ENCODE results near the gene ZNF407. TPM values are rescaled to one million over a fixed set of nuclear protein-coding genes. Genes with fewer than 3 reads are reported as not detected.
A peak's percentile ranks its signal among the peaks of the same experiment; 100 is the strongest.

The ZNF407 gene
- total and polyA plus RNA-seq, 2 of the 13 experiments (the other 11 are each of a cell fraction or from before 2014, with no cell fraction given) = 2.3 to 8.7 TPM

DNA sequence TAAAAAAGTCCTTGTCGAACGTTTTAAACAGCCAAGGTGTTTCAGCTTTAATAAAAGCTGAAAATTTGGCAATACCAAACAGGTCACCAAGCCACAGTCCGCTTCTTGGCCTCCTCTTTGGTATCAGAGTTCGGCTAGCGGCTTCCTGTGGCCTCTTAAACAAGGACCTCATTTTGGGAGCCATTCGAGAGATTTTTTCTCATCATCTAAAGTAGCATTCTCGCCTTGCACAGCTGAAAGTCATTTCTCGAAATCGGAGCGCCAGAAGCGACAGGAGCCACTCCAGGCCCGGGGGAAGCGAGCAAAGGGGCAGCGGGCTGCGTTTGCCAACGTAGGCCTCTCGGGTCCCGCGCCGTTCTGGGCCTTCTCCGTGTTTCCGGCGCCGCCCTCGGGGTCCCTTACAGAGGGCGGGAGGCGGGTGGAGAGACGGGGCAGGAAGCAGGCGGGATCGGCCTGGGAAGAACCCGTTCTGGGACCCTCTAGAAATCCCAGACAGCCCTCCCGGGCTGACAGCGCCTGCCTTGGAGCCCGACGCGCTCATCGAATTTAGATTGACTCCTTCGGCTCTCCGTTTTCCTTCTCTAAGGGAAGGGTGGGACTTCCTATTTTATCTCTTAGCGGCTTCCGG is 522 bp upstream of the ZNF407 start (continued):
- TF ChIP-seq, protein P1, sequence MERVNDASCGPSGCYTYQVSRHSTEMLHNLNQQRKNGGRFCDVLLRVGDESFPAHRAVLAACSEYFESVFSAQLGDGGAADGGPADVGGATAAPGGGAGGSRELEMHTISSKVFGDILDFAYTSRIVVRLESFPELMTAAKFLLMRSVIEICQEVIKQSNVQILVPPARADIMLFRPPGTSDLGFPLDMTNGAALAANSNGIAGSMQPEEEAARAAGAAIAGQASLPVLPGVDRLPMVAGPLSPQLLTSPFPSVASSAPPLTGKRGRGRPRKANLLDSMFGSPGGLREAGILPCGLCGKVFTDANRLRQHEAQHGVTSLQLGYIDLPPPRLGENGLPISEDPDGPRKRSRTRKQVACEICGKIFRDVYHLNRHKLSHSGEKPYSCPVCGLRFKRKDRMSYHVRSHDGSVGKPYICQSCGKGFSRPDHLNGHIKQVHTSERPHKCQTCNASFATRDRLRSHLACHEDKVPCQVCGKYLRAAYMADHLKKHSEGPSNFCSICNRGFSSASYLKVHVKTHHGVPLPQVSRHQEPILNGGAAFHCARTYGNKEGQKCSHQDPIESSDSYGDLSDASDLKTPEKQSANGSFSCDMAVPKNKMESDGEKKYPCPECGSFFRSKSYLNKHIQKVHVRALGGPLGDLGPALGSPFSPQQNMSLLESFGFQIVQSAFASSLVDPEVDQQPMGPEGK (CRISPR knock-in tag; IDR thresholded peaks at IDR 0.05) = no peak
- TF ChIP-seq, protein P2, sequence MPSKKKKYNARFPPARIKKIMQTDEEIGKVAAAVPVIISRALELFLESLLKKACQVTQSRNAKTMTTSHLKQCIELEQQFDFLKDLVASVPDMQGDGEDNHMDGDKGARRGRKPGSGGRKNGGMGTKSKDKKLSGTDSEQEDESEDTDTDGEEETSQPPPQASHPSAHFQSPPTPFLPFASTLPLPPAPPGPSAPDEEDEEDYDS (CRISPR knock-in tag; IDR thresholded peaks at IDR 0.05) = no peak
- TF ChIP-seq, protein P3, sequence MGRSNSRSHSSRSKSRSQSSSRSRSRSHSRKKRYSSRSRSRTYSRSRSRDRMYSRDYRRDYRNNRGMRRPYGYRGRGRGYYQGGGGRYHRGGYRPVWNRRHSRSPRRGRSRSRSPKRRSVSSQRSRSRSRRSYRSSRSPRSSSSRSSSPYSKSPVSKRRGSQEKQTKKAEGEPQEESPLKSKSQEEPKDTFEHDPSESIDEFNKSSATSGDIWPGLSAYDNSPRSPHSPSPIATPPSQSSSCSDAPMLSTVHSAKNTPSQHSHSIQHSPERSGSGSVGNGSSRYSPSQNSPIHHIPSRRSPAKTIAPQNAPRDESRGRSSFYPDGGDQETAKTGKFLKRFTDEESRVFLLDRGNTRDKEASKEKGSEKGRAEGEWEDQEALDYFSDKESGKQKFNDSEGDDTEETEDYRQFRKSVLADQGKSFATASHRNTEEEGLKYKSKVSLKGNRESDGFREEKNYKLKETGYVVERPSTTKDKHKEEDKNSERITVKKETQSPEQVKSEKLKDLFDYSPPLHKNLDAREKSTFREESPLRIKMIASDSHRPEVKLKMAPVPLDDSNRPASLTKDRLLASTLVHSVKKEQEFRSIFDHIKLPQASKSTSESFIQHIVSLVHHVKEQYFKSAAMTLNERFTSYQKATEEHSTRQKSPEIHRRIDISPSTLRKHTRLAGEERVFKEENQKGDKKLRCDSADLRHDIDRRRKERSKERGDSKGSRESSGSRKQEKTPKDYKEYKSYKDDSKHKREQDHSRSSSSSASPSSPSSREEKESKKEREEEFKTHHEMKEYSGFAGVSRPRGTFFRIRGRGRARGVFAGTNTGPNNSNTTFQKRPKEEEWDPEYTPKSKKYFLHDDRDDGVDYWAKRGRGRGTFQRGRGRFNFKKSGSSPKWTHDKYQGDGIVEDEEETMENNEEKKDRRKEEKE (IDR thresholded peaks at IDR 0.05) = no peak
- TF ChIP-seq, protein P4, sequence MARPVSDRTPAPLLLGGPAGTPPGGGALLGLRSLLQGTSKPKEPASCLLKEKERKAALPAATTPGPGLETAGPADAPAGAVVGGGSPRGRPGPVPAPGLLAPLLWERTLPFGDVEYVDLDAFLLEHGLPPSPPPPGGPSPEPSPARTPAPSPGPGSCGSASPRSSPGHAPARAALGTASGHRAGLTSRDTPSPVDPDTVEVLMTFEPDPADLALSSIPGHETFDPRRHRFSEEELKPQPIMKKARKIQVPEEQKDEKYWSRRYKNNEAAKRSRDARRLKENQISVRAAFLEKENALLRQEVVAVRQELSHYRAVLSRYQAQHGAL (CRISPR knock-in tag; IDR thresholded peaks at IDR 0.05; ENCODE audit: not compliant biosample characterization) = no peak
- TF ChIP-seq ZNF136 (CRISPR knock-in tag; IDR thresholded peaks at IDR 0.05; ENCODE audit: low read depth) = no peak
- no peak for TF ChIP-seq YY1 (IDR thresholded peaks at IDR 0.05; ENCODE audit: insufficient read depth, insufficient replicate concordance, low read depth, low read length)
- TF ChIP-seq, protein P5, sequence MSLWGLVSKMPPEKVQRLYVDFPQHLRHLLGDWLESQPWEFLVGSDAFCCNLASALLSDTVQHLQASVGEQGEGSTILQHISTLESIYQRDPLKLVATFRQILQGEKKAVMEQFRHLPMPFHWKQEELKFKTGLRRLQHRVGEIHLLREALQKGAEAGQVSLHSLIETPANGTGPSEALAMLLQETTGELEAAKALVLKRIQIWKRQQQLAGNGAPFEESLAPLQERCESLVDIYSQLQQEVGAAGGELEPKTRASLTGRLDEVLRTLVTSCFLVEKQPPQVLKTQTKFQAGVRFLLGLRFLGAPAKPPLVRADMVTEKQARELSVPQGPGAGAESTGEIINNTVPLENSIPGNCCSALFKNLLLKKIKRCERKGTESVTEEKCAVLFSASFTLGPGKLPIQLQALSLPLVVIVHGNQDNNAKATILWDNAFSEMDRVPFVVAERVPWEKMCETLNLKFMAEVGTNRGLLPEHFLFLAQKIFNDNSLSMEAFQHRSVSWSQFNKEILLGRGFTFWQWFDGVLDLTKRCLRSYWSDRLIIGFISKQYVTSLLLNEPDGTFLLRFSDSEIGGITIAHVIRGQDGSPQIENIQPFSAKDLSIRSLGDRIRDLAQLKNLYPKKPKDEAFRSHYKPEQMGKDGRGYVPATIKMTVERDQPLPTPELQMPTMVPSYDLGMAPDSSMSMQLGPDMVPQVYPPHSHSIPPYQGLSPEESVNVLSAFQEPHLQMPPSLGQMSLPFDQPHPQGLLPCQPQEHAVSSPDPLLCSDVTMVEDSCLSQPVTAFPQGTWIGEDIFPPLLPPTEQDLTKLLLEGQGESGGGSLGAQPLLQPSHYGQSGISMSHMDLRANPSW (CRISPR knock-in tag; IDR thresholded peaks at IDR 0.05; ENCODE audit: borderline replicate concordance) = no peak
- TF ChIP-seq ZNF737 (CRISPR knock-in tag; IDR thresholded peaks at IDR 0.05; ENCODE audit: borderline replicate concordance) = no peak
- TF ChIP-seq AHR (CRISPR knock-in tag; IDR thresholded peaks at IDR 0.05) = no peak
- TF ChIP-seq, protein P6, sequence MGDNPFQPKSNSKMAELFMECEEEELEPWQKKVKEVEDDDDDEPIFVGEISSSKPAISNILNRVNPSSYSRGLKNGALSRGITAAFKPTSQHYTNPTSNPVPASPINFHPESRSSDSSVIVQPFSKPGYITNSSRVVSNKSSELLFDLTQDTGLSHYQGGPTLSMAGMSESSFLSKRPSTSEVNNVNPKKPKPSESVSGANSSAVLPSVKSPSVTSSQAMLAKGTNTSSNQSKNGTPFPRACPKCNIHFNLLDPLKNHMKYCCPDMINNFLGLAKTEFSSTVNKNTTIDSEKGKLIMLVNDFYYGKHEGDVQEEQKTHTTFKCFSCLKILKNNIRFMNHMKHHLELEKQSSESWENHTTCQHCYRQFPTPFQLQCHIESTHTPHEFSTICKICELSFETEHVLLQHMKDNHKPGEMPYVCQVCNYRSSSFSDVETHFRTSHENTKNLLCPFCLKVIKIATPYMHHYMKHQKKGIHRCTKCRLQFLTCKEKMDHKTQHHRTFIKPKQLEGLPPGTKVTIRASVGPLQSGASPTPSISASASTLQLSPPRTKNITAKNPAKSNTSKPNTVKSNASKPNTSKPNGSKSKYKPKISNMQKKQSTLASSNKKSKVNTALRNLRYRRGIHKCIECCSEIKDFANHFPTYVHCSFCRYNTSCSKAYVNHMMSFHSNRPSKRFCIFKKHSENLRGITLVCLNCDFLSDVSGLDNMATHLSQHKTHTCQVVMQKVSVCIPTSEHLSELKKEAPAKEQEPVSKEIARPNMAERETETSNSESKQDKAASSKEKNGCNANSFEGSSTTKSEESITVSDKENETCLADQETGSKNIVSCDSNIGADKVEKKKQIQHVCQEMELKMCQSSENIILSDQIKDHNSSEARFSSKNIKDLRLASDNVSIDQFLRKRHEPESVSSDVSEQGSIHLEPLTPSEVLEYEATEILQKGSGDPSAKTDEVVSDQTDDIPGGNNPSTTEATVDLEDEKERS (CRISPR knock-in tag; IDR thresholded peaks at IDR 0.05) = 0 out of 2 replicates have a peak, but pooled peaks have one; percentile 45
- TF ChIP-seq ZNF383 (CRISPR knock-in tag; IDR thresholded peaks at IDR 0.05; ENCODE audit: borderline replicate concordance) = no peak
- no peak for TF ChIP-seq ZNF501 (CRISPR knock-in tag; IDR thresholded peaks at IDR 0.05)
- TF ChIP-seq, protein P7, sequence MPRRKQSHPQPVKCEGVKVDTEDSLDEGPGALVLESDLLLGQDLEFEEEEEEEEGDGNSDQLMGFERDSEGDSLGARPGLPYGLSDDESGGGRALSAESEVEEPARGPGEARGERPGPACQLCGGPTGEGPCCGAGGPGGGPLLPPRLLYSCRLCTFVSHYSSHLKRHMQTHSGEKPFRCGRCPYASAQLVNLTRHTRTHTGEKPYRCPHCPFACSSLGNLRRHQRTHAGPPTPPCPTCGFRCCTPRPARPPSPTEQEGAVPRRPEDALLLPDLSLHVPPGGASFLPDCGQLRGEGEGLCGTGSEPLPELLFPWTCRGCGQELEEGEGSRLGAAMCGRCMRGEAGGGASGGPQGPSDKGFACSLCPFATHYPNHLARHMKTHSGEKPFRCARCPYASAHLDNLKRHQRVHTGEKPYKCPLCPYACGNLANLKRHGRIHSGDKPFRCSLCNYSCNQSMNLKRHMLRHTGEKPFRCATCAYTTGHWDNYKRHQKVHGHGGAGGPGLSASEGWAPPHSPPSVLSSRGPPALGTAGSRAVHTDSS (CRISPR knock-in tag; conservative IDR thresholded peaks at IDR 0.05) = no peak
